GM21529 (cell line): ENCODE measurements around the gene UTS2B.

ENCODE experiments used
- ATAC-seq: cut with Tn5 transposase; IDR thresholded peaks from one replicate; pipeline ENCODE4 v1.9.1; 2021; ENCODE audit not compliant: unreplicated experiment

The UTS2B gene

DNA sequence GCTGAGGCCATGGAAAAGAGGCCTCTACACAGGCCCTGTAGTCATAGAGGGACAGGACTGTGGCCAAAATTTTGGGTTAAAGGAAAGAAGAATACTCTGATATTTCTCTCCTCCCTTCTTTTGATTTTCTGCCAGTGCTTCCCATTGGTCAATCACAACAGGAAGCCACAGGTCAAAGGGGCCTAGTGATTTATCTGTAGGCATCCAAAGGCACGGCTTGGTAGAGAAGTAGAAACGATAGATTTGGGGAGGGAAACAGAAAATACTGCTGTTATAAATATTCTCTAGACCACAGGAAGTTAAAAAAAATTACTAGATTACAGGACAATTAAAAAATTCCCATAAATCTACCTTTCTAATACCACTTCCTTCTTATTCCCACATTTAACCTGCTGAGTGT is 2.8 kb downstream of the UTS2B start:
- no peak for ATAC-seq

GRCh38 chr3:191324936-191325335 is 5.4 kb downstream of the UTS2B start:
- no peak for ATAC-seq

DNA sequence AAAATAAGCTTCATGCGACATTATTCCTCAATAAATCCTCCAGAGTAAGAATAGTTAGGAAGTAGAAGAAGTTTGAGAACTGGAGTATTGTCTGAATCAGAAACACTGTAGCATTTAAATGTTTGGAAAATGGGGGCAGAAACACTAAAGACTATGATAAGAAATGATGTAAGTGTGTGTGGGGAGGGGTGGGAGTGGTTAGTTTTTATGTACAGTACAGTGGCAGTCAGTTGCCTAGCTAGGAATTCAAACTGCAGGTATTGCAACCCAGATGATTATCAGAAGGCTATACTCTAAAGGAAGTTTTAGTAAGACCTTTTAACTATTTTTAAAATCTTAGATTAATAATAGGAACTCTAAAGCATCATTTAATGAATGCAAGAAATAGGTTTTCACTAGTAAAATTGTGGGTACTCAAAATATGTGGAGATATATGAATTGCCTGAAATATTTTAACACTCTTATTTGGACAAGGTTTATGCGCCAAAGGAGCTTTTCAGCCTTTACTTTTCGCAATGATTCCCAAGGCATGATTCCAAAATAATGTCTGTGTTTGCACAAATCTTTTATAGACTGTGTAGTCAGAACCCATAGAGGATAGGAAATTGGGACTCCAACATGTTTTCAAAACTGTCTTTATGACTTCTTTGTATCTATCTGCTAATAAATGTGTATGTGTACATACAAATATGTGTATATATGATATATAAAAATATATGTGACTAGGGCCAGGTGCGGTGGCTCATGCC is 9.1 kb downstream of the UTS2B start:
- ATAC-seq, result no peak

DNA sequence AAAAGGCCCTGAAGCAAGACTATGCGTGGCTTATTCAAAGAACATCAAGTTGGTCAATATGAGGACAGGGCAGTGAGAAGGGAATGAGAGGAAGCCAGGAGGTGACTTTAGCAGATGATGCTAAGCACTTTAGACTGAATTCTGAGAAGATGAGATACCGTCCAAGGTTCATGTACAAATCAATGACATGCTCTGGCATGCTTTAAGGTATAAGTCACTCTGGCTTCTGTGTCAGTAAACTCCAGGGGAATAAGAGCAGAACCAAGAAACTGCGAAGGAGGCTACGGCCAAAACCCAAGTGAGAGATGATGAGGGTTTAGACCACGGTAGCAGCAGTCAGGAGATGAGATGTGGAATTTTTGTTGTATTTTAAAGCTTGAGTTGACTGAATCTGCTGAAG is 10.0 kb downstream of the UTS2B start:
- no peak for ATAC-seq

- ATAC-seq, result no peak
These were observed 13.3 kb downstream of the UTS2B start for GRCh38 chr3:191316876-191317603.

DNA sequence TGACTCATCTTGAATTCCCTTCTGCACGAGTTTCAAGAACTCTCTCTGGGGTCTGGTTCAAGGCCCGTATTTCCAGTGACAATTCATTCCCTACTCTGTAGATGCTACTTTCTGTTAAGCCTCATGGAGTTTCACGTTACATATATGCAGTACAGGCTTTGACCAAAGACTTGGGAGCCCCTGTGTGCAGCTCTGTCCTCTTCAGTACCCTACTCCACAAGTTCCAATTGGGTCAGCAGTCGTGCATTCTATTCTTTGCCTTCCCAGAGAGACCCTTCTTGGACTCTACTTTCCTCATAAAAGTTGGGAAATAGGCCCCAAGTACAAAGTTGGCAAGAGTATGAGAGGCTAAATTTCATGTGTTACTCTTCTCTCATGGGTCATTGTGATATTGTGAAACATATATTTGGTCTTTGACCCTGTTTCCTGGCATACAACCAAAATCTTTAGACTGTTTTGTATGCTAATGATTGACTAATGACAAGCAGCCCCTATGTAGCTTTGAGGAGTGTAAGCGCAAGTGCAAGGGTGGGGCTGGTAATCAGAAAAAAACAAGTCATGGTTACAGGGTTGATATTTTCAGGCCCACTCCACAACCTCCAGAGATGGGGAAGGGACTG is 16.1 kb downstream of the UTS2B start:
- no peak for ATAC-seq

GRCh38 chr3:191313296-191313695 is 17.0 kb downstream of the UTS2B start:
- no peak for ATAC-seq

DNA sequence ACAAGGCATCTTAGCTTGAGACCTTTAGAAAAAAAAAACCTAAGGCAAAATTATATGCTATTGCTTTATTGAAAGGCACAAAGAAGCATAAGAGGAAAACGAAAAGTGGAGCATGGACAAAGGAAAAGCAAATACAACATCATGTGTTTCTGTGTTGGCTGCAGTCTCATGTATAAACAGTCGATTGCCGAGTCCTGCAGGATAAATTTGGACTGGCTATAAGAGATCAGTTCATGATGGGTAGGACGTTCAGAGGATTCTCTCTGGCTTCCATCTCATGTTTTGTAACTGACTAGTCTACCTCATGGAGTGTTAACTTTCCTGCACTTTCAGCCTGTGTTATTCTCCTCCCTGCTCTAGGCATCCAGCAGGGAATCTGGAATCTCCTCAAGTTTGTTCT is 23.0 kb downstream of the UTS2B start:
- no peak for ATAC-seq

DNA sequence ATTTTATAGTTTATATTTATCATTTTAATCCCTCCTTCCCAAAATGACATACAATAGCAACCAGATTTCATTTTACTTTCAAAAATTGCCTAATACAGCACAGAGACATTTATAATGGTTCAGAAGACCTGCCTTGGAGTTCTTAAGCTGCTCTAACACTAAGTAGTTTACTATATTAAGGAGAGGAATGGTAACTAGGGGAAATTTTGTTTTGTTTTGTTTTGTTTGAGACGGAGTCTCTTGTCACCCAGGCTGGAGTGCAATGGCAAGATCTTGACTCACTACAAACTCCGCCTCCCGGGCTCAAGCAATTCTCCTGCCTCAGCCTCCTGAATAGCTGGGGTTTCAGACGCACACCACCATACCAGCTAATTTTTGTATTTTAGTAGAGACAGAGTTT is 23.9 kb downstream of the UTS2B start:
- ATAC-seq, result no peak

- ATAC-seq, result no peak
These were observed 26.7 kb downstream of the UTS2B start for GRCh38 chr3:191303596-191303995.

DNA sequence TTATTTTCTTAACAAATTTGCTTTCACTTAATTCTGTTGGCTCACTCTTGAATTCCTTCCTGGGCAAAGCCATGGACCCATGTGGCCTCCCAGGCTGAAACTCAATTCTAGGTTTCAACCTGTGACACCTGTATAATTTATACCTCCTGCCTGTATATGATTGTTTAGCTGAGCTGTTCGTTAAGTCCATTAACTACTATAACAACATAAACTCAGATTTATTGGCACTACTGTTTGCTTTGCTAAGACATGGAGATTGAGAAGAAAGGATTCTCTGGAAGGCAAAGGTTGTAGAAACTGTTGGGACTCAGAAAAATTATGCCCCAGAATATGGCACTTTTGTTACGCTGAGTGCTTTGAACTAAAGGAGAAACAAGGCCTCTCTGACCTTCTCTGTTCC is 27.9 kb downstream of the UTS2B start:
- ATAC-seq, result no peak

DNA sequence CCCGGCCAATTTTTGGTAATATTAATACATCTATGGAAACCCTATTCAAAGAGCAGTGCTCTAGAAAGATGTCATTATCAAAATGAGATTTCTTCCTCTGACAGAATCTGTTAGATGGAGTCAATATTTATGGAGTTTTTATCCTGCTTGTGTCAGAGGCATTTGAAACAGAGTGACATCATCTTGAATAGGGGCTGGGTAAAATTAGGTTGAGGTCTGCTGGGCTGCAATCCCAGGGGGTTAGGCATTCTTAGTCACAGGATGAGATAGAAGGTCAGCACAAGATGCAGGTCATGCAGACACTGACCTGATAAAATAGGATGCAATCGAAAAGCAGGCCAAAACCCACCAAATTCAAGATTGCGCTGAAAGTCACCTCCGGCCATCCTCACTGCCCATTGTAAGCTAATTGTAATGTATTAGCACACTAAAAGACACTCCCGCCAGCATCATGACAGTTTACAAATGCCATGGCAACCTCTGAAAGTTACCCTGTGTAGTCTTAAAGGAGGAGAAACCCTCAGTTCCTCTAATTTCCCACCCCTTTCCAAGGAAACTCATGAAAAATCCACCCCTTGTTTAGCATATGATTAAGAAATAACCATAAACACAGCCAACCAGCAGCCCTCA is 28.4 kb downstream of the UTS2B start:
- ATAC-seq, result no peak

DNA sequence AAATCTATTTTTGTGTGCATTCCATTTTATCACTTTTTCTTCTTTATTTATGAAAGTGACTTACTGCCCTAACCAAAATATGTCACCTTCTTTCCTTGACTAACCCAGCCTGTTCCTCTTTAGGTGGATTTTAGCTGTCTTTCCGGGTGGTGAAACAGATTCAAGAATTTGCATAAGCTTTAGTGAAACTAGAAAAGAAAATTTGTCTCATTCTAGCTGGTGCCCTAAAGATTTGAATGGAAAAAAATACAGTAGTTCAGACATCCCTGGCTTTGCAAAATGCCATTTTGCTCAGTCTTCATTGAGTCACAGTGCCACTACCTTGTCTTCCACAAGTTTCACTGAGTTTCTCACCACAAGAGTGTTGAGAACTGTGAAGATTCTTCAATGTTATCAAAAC is 29.3 kb downstream of the UTS2B start:
- peak; percentile 79 for ATAC-seq

- ATAC-seq, result peak; percentile 35
These were observed 29.9 kb downstream of the UTS2B start for GRCh38 chr3:191300422-191300821.

DNA sequence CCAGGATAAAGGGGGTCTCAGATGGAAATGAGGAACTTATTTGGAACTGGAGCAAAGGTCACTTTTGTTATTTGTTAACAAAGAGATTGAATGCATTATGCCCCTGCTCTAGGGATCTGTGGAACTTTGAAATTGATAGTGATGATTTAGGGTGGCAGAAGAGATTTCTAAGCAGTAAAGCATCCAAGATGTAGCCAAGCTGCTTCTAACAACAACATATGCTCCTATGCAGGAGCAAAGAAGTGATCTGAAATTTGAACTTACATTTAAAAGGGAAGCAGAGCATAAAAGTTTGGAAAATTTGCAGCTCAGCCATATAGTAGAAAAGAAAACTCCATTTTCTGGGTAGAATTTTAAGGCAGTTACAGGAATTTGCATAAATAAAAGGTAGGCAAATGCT is 31.5 kb downstream of the UTS2B start:
- ATAC-seq, result no peak

GRCh38 chr3:191296041-191296541 is 34.2 kb downstream of the UTS2B start:
- ATAC-seq, result peak; percentile 82

DNA sequence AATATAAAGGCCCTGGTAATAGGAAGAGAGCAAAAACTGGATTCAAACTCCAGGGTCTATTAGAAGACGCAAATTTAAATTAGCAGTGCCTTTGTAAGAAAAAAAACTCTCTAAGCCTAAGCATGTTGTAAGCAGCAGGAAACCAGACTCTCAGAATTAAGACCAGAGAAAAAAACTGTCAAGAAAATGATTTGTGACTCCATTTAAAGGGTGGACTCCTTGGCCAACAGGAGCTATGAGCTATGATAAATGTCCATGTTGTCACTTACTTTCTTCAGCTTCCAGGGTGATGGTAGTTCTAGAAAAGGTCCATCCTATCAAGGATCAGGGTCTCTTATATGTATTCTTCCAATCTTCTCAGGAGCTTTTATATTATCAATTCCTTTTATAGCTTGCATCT is 36.0 kb downstream of the UTS2B start:
- ATAC-seq, result no peak

GRCh38 chr3:191292243-191293015 is 37.9 kb downstream of the UTS2B start:
- no peak for ATAC-seq

- peak; percentile 84 for ATAC-seq
These were observed 39.9 kb downstream of the UTS2B start for GRCh38 chr3:191290311-191291025.

DNA sequence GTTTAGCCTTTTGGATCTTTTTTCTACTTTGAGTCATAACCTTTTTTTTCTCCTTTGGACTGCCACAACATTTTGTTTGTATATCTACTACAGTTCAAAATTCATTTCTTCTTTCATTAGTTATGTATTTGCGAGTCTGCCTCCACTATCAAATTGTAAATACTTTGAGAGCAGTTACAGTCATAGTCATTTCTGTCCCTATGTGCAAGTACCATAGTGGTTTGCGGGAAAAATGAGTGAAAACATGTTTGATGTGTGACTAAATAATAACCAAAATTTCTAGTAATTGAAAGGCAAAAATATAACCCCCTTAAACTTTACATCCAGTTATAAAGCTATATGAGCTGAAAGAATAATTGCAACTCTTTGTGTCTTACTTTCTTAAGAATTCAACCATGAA is 46.9 kb downstream of the UTS2B start:
- ATAC-seq, result no peak
